ENCODE results near the gene SCAF11.

DNA sequence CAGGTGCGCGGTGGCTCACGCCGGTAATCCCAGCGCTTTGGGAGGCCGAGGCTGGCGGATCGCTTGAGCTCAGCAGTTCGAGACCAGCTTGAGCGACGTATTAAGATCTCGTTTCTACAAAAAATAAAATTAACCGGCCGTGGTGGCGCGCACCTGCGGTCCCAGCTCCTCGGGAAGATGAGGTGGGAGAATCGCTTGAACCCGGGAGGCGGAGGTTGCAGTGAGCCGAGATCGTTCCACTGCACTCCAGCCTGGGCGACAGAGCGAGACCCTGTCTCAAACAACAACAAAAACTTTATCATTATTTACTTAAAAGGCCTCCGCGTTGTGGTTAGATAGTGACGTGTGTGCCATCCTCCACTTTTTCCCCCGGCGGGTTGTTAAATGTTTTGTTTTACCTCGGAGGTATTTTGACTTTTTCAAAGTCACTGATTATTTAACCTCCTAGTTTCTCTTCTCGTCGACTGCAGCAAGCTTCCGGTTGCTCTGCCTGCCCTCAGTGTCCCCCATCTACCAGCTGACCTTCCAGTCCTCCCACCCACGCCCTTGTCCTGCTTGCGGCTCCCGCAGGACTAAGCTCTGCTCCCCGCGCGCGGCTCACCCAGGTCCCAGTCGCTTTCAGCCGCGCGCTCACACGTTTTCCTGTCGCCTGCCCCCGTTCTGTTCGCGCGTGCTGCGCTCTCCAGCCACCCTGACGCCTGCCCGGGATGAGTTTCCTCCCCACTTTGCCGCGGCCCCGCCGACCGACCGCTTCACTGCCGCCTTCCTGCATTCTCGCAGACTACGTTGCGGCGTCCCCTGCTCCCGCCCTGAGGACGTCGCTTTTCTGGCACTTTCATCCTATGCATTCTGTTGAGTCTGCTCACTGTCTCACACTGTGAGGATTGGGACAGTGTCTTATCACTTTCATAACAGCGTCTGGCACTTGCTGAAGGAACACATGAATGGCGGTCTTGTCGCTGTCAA is 1.2 kb upstream of the SCAF11 start:
- TF ChIP-seq, protein P1, sequence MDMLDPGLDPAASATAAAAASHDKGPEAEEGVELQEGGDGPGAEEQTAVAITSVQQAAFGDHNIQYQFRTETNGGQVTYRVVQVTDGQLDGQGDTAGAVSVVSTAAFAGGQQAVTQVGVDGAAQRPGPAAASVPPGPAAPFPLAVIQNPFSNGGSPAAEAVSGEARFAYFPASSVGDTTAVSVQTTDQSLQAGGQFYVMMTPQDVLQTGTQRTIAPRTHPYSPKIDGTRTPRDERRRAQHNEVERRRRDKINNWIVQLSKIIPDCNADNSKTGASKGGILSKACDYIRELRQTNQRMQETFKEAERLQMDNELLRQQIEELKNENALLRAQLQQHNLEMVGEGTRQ (IDR thresholded peaks at IDR 0.05), result no peak
- TF ChIP-seq, protein P2, sequence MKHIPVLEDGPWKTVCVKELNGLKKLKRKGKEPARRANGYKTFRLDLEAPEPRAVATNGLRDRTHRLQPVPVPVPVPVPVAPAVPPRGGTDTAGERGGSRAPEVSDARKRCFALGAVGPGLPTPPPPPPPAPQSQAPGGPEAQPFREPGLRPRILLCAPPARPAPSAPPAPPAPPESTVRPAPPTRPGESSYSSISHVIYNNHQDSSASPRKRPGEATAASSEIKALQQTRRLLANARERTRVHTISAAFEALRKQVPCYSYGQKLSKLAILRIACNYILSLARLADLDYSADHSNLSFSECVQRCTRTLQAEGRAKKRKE (CRISPR knock-in tag; IDR thresholded peaks at IDR 0.05; ENCODE audit: low read depth), result no peak
- TF ChIP-seq EP300 (IDR thresholded peaks at IDR 0.05) (no peak), BHLHE40 (IDR thresholded peaks at IDR 0.05; ENCODE audit: low read depth, low read length) (no peak), JUNB (IDR thresholded peaks at IDR 0.05) (no peak), POLR2A (IDR thresholded peaks at IDR 0.05; ENCODE audit: low read length) (peak; percentile 93), NR3C1 (IDR thresholded peaks at IDR 0.05) (no peak)
- TF ChIP-seq, protein P3, sequence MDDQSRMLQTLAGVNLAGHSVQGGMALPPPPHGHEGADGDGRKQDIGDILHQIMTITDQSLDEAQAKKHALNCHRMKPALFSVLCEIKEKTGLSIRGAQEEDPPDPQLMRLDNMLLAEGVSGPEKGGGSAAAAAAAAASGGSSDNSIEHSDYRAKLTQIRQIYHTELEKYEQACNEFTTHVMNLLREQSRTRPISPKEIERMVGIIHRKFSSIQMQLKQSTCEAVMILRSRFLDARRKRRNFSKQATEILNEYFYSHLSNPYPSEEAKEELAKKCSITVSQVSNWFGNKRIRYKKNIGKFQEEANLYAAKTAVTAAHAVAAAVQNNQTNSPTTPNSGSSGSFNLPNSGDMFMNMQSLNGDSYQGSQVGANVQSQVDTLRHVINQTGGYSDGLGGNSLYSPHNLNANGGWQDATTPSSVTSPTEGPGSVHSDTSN (IDR thresholded peaks at IDR 0.05), result no peak
- TF ChIP-seq, protein P4, sequence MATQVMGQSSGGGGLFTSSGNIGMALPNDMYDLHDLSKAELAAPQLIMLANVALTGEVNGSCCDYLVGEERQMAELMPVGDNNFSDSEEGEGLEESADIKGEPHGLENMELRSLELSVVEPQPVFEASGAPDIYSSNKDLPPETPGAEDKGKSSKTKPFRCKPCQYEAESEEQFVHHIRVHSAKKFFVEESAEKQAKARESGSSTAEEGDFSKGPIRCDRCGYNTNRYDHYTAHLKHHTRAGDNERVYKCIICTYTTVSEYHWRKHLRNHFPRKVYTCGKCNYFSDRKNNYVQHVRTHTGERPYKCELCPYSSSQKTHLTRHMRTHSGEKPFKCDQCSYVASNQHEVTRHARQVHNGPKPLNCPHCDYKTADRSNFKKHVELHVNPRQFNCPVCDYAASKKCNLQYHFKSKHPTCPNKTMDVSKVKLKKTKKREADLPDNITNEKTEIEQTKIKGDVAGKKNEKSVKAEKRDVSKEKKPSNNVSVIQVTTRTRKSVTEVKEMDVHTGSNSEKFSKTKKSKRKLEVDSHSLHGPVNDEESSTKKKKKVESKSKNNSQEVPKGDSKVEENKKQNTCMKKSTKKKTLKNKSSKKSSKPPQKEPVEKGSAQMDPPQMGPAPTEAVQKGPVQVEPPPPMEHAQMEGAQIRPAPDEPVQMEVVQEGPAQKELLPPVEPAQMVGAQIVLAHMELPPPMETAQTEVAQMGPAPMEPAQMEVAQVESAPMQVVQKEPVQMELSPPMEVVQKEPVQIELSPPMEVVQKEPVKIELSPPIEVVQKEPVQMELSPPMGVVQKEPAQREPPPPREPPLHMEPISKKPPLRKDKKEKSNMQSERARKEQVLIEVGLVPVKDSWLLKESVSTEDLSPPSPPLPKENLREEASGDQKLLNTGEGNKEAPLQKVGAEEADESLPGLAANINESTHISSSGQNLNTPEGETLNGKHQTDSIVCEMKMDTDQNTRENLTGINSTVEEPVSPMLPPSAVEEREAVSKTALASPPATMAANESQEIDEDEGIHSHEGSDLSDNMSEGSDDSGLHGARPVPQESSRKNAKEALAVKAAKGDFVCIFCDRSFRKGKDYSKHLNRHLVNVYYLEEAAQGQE (IDR thresholded peaks at IDR 0.05), result no peak
- TF ChIP-seq, protein P5, sequence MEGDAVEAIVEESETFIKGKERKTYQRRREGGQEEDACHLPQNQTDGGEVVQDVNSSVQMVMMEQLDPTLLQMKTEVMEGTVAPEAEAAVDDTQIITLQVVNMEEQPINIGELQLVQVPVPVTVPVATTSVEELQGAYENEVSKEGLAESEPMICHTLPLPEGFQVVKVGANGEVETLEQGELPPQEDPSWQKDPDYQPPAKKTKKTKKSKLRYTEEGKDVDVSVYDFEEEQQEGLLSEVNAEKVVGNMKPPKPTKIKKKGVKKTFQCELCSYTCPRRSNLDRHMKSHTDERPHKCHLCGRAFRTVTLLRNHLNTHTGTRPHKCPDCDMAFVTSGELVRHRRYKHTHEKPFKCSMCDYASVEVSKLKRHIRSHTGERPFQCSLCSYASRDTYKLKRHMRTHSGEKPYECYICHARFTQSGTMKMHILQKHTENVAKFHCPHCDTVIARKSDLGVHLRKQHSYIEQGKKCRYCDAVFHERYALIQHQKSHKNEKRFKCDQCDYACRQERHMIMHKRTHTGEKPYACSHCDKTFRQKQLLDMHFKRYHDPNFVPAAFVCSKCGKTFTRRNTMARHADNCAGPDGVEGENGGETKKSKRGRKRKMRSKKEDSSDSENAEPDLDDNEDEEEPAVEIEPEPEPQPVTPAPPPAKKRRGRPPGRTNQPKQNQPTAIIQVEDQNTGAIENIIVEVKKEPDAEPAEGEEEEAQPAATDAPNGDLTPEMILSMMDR (IDR thresholded peaks at IDR 0.05), result no peak

All from A549 (cell line).